HG03175 (cell line): ENCODE results near the gene SZT2.

ENCODE experiments used
- ATAC-seq: cut with Tn5 transposase; IDR thresholded peaks from one replicate; pipeline ENCODE4 v1.9.1; 2021; ENCODE audit warnings: mild to moderate bottlenecking, moderate library complexity; ENCODE audit not compliant: unreplicated experiment

Gene SZT2

DNA sequence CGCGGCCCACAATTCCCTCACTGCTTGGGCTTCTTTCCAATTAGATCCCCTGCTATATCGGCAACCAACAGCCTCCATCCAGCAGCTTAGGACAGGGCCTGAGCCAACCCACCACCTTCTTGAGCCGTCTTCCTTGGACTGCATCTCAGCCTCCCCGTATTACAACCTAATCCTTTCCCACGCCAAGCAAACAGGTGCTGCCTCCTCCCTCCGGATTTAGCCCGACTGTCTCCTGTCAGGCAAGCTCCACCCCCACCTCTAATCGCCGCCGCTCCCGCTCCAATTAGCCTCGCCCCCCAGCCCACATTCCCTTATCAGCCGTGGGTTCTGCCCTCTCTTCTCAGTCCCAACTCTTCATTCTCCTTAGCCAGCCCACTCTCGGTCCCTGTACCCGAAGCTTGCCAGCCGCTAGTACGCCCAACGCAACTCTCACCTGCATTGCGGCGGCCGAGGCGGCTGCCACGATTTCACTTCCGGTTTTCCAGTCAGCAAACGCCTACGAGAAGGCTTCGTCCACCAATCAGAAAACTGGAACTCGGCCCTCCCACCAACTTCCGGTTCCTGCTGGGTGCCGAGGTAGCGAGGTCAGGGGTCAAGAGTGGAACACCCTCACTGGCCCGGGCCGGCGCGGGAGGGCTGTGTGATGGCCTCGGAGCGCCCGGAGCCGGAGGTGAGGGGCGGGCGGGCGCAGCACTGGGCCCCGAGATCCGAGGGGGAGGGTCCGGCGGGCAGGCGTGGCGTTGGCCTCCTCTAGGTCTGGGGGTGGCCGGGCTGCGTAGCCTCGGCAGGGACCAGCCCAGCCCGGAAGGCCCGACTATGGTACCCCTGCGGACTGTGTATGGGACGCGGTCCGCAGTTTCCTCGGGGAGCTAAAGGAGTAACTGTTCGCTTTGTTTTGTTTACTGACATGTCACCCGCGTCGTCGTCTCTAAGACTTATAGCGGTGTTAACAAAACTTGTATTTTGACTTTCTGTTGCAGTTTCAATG, at the start of gene SZT2, which contains the start of gene MED8:
SZT2 (plus strand) TSS at position 574 of the 988 bp plus-strand sequence; CDS start at position 644, 70 bp downstream.
MED8 (minus strand) TSS at position 475 of the 988 bp plus-strand sequence; CDS start at position 439, 36 bp downstream.
- ATAC-seq, result peak; percentile 95

GRCh38 chr1:43340559-43340958, 49.1 kb upstream of the SZT2 start:
- ATAC-seq, result no peak

GRCh38 chr1:43344267-43344850, 45.3 kb upstream of the SZT2 start:
- no peak for ATAC-seq

DNA sequence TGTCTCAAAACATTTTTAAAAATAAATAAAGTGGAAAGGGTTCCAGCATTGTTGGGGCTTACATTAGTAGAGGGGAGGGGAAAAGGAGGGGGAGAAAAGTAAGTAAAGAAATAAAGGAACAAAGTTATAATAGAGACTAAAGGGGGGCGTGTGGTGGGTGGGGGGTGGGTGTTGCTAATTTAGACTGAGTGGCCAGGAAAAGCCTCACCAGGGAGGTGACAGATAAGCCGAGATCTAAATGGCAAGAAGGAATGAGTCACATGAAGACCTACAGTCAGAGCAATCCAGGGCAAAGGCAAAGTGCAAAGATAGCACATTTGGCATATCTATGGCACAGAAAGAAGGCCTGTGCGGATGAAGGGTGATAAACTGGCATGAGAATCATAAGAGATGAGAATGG, 44.6 kb upstream of the SZT2 start:
- ATAC-seq, result no peak

DNA sequence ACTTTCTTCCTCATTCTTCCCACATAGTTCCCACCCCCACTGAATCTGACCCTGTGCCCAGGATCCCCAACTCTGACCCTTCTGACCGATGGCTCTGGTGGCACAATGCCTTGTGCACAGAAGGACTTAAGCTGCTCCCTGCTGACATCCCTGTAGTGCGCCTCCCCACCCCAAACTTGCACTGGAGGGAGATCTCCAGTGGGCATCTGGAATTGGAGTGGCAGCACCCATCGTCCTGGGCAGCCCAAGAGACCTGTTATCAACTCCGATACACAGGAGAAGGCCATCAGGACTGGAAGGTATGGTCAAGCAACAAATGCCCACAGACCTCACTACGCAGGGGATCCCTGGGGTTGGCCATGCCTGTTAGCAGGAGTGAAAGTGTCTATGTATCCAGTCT, 43.1 kb upstream of the SZT2 start:
- ATAC-seq, result no peak

- ATAC-seq, result no peak
Measured at GRCh38 chr1:43348343-43348808, 41.3 kb upstream of the SZT2 start.

DNA sequence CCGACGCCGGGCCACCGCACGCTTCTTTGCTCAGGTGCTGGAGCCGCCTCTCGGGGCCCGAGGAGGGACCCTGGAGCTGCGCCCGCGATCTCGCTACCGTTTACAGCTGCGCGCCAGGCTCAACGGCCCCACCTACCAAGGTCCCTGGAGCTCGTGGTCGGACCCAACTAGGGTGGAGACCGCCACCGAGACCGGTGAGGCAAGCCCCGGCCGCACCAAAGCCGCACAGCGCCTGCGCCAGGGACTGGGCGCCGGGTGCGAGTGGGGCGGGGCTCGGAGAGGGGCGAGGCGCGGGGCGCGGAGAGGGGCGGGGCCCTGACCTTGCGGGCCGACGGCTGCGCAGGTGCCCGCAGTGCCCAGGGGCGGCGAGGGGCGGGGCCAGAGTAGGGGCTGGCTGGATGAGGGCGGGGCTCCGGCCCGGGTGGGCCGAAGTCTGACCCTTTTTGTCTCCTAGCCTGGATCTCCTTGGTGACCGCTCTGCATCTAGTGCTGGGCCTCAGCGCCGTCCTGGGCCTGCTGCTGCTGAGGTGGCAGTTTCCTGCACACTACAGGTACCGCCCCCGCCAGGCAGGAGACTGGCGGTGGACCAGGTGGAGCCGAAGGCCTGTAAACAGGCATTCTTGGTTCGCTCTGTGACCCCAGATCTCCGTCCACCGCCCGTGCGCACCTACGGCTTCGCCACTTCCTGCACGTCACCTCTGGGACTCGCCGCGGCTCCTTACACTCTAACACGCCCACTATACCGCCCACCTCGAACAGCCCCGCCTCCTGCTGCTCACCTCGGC, 40.7 kb upstream of the SZT2 start:
- no peak for ATAC-seq

DNA sequence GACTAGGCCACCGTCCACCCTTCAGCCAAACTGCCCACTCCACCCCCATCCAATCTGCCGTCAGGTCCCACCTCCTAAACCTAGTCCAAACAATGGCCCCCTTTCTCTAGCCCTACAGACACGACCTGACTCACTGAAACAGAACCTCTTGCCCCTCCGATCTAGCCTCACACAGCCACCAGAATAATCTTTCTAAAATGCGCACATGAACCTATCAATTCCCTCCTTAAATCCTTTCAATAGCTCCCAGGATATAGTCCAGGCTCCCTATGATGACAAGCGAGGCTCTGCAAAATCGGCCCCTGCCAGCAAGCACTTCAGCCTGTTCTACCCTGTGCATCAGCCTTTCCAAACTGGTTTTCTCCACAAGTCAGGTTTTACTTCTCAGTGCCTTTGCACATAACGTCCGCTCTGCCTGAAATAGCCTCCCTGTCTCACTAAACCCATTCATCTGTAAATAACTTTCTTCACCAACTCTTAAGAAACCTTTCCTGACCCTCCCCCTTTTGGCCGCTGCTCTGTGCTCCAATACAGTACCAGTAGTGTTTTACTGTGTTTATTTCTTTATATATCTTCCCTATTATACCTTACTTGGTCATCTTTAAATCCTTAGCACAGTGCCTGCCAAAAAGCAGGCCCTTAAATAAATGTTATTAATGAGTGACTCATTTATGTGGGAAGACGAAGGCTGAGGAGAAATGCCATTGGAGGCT, 39.9 kb upstream of the SZT2 start:
- ATAC-seq, result no peak

GRCh38 chr1:43350976-43351375, 38.7 kb upstream of the SZT2 start:
- no peak for ATAC-seq

GRCh38 chr1:43351421-43352350, 38.0 kb upstream of the SZT2 start:
- no peak for ATAC-seq

- no peak for ATAC-seq
Measured at GRCh38 chr1:43352351-43352705, 37.4 kb upstream of the SZT2 start.

DNA sequence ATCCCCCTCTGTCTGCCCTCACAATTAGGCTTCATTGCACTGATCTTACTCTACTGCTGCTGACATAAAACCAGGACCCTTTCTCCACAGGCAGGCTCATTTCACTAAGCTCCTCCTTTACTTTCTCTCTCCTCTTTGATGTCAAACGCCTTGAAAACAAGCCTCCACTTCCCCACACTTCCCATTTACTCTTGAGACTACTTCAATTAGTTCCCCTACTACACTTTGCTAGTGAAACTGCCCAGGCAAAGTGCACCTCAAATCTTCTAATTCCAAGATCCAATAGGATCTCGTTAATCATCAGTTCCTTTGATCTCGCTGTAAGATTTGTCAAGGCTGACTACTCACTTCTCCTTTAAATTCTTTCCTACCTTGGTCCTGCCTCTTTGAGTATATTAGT, 36.8 kb upstream of the SZT2 start:
- no peak for ATAC-seq

DNA sequence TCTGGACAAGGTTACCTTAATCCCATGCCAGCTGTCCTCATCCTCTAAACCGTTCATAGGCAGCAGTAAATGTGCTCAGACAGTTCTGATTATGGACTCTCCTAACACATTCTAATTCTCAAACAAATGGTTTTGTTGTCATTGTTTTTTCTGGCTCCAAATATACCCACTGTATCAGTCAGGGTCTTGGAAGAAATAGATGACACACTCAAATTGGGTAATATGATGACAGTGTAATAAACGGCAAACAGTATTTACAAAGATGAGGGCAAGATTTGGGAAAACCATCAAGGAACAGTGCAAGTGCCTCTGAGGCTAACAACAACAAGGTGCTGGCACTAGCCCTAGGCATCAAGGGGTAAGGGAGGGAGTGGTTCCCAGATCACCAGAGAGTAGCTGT, 35.2 kb upstream of the SZT2 start:
- no peak for ATAC-seq

DNA sequence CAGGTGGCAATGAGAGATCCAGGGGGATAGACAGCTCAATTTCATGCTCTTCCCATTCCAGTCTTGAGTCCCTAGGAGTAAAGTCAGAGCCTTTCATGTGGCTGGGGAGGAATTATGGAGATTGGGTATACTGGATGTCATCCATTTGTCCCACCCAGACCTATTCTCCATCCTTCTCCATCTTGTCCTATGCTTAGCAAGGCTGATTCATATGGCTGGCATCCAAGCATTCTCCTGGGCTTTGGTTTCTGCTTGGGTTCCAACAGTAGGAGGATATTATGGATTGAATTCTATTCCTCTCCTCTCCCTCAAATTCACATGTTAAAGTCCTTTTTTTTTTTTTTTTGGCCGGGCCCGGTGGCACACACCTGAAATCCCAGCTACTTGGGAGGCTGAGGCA, 34.8 kb upstream of the SZT2 start:
- ATAC-seq, result no peak

GRCh38 chr1:43357251-43357650, 32.4 kb upstream of the SZT2 start:
- no peak for ATAC-seq

GRCh38 chr1:43358121-43358745, 31.5 kb upstream of the SZT2 start:
- no peak for ATAC-seq

DNA sequence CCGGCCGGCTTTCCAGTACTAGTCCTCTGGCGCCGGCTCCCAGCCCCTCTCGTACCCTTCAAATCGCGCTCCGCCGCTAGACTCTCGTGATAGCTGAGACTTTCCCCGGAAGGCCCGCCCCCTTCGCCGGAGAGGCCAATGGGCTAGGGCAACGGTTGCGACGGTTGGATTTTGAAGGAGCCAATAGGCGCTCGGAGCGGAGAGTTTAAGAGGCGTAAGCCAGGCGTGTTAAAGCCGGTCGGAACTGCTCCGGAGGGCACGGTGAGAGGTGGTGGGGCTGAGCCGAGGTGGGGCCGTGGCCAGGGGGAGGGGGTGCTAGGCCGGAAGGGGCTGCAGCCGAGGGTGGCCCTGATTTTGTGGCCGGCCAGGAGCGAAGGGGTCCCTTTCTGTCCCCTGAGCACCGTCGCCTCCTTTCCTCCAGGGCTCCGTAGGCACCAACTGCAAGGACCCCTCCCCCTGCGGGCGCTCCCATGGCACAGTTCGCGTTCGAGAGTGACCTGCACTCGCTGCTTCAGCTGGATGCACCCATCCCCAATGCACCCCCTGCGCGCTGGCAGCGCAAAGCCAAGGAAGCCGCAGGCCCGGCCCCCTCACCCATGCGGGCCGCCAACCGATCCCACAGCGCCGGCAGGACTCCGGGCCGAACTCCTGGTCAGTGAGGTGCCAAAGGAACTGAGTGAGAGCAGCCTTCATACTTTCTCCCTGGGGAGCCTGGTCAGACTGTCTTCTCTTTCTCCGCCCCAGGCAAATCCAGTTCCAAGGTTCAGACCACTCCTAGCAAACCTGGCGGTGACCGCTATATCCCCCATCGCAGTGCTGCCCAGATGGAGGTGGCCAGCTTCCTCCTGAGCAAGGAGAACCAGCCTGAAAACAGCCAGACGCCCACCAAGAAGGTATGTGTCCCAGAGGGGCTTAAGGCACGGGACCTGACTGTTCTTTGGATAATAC, 30.7 kb upstream of the SZT2 start, which contains the start of gene CDC20:
CDC20 (plus strand) TSS at position 236 of the 948 bp plus-strand sequence; CDS start at position 471, 235 bp downstream.
- ATAC-seq, result peak; percentile 96

DNA sequence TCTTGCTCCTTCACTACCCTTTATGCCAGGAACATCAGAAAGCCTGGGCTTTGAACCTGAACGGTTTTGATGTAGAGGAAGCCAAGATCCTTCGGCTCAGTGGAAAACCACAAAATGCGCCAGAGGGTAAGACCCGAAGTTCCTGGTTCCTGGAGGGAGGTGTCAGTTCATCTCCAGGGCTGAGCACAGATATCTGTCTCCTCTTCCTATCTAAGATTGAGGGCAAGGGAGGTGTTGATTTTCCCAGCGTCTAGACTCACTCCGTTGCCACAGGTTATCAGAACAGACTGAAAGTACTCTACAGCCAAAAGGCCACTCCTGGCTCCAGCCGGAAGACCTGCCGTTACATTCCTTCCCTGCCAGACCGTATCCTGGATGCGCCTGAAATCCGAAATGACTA, 30.0 kb upstream of the SZT2 start:
- ATAC-seq, result no peak
